IPS-NIHi11 (cell line): ENCODE results near the gene FYCO1.
A peak's percentile ranks its signal among the peaks of the same experiment; 100 is the strongest.

Experiments used
- DNase-seq: peaks from one replicate; pipeline ENCODE4 v3.0.0; 2012; ENCODE audit warnings: mixed read lengths, low spot score

Gene FYCO1

DNA sequence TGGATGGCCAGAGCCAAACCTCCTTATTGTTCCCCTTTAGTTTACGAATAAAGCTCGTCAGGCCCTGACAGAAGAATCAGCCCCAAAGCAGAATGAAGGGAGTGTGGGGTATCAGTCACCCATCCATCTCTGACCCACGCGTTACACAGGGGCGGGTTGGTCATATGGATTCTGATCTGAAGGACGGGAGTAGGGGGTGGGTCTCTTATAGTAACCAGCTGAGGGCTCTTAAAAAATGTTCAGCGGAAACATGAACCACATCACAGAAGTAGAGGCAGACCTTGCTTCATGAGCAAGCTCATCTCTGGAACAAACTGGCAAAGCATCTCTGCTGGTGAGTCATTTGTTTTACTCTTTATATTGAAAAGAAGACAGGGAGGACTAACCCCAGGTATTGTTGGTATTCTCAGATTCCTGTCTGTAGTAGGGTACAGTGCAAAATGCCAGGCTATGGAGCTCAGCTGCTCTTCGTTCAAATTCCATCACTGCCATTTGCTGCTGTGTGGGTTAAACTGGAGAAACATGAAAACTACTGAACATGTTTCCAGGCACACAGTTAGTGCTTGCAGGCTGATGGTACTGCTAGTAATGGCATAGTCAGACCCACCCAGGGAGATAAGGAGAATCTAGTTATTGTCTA is 52.3 kb downstream of the FYCO1 start, which contains the start of gene CXCR6:
CXCR6 (plus strand) TSS at position 258 of the 640 bp plus-strand sequence. CDS start 3,018 bp downstream, outside the sequence.
- no peak for DNase-seq

DNA sequence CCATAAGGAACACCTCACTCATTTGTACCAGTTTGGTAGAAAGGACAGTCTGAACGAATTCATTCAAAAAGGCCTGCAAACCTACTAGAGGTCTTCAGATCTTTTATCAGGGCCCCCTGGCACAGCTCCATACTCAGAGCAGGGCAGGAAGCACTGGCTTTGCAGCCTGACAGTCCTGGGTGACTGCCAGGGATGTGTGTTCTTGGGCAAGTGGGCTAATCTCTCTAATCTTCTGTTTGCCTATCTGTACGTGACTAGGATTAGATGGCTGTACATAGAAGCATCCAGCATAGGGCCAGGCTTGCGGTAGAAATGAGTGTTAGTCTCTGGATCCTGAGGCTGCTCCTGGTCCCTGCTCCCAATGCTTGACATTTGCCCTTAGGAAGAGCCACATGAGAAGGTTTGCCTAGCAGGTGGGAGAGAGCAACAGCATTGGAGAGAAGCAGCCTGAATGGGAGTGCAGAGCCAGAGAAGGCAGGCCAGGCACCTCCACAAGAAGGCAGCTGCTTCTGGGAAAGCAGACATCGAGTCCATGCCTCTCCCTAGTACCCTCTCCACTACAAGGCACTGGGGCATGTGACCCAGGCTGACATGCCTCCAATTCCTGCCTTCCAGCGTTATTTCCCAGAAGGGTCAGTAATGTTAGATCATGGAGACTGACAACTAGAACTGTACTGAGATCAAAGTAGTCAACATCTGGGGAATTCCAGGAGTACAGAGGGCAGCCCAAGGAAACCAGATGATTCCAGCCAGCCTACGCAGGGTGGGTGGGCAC is 53.4 kb downstream of the FYCO1 start:
- DNase-seq: no peak

DNA sequence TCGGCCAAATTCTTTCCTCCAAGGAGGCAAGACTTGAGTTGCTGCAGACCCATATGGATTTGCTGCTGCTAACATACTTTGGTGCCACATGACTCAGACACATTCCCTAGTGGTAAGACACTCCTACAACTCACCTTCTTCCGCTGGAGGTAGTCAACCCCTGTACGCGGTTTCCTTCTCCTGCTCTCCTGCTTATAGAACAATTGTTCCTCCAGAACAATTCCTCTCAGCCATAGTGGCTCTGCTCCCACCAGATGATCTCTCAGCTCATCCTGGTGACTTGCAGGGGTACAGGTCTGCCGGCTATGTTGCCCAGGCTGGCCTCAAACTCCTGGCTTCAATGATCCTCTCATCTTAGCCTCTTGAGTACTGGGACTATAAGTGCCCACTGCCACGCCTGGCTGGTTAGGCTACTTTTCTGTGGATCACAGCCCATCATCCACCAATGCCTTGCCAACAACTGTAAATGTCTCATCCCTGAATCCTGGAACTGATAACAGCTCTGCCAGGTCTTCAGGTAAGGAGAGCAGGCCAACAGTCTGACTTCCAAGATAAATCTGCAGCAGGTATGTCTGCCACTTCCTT is 54.8 kb downstream of the FYCO1 start:
- no peak for DNase-seq

DNA sequence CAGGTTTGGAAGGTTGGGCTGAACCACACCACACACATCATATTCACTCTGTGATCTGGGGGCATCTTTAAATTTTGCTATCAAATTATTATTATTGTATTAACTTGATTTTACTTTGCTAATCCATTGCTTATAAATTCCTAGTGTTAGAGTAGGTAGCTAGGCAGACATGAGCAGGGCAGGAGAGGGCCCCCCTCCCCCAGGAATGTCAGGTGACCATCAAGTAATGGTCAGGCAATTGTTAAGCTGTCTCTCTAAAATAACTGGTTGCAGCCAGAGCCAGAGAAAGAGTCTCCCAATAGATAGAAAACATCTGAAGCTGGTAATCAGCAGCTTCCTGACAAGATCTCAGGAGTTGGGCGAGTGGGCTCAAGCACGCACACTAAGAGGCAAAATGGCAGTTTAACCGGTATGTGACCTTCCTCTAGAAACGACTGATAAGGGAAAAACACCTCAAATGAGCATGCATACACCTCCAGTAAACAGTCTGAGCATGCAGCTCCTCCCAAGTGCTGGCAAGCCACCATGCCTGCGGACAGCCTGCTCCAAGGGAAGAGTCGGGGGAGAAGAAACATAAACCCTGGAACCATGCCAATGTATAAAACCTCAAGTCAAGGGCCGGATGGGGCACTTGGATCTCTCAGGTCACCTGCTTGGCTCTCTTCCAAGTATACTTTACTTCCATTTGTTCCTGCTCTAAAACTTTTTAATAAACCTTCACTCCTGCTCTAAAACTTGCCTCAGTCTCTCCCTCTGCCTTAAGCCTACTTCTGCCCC is 55.4 kb downstream of the FYCO1 start:
- no peak for DNase-seq

DNA sequence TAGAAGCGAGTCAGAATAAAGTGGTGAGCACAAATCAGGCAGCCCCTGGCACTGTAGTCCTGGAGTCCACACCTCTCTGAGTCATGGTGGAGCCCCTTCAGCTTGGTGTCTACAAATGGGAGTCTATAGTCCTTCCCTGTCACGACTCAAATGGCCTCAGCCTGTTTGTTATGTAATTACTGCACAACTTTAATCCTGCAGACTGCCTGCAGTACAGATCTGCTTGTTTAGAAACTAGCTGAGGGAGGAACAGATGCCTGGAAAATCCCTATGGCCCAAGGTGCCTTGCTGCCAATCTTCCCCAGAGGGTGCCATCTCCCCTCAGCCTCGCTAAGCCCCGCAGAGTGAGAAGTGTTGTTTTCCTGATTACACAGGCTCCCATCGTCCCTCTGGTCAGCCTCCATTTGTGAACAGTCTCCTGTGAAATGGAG is 56.3 kb downstream of the FYCO1 start:
- DNase-seq: no peak

DNA sequence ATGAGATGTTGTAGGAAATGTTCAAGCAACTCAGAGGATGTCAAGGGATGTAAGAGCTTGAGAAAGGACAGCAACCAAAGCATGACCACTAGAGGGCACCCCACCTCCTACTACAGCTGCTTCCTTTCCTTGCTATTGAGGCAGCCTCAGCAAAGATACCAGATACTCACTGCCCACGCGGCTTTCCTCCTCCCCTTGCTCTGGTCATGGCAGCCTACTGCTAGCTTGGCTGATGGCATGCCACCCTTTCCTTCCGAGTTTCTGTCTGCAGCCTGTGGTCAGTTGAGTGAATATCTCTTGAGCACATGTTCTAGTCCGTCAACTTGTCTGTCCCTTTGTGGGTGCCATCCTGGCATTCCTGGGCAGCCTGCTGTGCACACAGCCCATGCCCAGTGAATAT is 56.8 kb downstream of the FYCO1 start:
- peak; percentile 84 for DNase-seq

DNA sequence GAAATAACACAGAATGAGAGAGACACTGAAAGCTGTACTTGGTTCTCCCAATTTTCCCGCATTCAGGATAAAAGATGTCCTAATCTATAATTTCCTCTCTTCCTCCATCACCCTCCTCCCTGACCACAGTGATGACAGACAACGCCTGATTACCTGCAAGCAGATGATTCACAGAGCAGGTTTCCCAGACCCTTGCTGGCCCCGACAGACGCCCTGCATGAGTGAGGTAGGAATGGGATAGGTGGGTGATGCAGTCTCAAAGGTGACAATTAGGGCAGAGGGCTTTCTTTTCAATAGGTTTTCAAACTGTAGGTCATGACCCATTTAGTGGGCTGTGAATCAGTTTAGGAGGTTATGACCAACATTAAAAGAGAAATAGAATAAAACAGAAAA is 57.6 kb downstream of the FYCO1 start:
- DNase-seq: no peak

DNA sequence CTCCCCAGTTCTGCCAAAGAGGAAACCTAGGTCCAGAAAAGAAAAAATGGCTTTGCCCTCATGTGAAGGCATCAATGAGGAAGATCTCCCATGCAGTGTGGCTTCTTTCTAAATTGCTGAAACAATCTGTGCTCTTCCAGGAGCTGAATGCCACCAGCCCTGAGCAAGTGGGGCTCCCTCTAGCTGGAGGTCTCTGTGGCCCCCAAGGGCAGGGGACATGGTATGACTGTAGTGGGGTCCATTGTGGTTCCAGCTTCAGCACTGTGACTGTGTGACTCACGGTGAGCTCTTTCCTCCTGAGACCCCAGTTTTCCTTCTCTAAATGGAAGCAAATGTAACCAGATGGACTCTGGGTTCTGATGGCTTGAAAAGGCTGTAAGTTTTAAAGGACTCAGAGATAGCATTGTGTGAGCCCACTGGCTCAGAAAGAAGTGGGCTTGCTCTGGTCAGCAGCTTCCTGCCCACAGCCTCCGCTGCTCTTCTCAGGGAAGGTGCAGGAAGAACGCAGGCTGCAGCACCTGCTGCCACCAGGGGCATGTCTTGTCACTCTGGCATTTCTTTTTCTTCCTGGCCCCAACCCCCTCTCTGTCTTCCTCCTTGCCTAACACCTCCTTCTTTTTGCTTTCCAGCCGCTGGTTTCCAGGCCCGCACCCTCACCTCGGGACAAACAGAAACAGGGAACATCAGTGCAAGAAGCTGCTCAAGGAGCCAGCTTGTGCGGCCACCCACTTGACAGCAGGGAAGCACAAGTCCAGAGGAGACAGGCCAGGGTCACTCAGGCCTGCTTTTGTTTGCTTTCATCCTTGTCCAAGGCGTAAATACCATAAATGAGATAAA is 58.2 kb downstream of the FYCO1 start:
- no peak for DNase-seq

DNA sequence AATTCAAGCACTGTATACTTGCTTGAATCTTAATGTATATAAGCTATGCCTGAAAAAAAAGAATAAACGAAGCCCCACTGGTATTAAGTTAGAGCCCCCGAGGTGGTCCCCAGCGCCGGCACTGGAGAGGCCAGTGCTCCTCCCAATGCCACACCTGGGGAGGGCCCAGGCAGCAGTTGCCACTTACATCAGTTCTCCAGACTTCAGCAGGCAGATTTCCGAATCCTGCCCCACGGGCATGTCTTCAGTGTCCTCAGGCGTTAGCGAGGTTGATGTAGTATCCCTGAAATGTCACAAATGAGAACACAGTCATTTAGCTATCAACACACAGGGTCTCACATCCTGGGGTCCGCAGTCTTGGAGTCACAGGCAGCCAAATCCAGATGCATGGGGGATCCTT is 59.4 kb downstream of the FYCO1 start:
- DNase-seq: no peak

DNA sequence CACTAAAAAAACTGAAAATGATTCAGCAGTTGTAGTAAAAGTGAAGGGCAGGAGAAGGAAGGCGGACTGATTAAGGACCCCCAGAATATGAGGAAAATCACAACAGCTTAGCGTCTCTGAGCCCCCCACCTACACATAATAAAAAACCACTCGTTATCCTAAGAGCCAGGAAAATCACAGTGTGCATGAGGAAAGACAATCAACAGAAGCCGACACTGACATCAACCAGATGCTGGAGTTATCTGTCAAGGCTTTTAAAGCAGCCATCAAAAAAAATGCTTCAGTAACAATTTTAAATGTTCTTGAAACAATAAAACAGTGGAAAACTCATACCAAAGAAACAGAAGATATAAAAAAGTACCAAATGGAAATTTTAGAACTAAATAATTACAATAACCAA is 62.0 kb downstream of the FYCO1 start:
- no peak for DNase-seq

DNA sequence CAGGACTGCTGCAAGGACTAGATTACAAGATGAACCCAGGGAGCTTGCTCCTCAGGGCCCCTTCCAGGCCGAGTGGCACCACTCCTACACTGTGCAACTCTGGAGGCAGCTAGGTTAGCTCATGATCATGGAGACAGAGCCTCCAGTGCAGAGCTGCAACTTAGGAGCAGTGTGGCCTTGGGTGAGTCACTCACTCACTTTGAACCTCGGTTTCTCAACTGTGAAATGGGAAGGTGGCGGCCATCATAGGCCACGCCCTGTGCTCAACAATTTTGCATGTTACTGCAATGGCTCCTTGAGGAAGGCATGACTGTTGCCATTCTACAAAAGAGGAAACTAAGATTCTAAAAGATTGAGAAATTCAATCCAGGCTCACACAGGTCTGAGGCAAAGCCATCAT is 63.5 kb downstream of the FYCO1 start:
- DNase-seq: no peak

DNA sequence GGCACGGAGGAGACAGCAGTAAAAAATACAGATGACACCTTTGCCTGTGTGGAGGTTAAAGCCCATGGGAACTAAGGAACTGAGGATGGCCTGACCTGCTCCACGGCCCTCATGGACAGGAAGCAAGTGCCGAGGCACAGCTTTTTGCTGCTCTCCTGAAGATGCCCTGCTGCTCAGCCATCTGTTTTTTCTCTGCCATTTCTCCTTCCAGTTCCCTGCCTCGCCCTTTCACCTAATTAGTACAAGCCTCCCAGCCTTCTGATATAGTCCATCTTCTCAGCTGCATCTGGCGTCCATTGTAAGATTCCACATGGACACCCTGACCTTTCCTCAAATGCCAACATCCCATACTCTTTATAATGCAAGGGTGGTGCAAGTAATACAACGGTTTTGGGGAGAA is 64.1 kb downstream of the FYCO1 start:
- no peak for DNase-seq

DNA sequence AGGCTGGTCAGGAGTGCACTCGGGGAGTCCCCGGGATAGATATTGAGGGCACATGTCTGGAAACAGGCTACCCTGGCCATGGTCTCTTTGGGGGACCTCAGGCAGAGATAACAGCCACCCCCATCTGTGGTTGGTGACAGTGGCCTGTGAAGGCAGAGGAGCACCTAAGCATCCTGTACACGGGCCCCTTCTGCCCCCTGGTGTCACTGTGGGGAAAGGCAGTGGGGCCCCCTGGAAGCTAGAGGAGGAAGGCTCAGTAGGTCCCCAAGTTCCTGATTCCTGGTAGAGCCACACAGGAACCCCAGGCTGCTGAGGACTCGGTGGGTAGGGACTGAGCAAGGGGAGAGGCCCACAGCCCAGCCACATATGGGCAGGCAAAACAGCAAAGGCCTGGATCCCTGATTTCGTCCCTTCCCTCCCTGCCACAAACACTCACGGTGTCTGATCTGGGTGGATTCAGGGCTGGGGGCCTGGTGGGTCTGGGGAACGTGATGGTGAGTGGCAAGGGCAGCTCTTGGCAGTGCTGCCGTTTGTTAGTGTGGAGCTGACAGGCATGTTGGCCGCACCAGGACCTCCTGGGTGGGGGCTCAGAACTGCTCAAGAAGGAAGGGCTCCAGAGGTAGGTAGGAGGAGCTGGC is 66.5 kb downstream of the FYCO1 start:
- peak; percentile 79 for DNase-seq

DNA sequence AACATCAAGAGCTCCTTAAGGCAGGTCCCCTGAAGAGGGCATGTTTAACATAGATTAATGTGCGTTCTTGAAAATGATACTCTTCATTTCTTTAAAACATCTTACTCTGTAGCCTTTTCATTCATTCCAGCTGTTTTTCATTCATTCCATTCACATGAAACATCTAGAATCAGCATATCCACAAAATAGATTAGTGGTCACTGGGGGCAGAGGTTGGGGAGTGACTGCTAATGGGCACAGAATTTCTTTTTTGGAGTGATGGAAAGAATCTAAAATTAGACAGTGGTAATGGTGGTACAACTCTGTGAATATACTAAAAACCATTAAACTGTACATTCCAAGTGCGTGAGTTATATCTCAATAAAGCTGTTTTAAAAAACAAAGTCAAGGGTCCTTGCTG is 67.7 kb downstream of the FYCO1 start:
- DNase-seq: no peak

DNA sequence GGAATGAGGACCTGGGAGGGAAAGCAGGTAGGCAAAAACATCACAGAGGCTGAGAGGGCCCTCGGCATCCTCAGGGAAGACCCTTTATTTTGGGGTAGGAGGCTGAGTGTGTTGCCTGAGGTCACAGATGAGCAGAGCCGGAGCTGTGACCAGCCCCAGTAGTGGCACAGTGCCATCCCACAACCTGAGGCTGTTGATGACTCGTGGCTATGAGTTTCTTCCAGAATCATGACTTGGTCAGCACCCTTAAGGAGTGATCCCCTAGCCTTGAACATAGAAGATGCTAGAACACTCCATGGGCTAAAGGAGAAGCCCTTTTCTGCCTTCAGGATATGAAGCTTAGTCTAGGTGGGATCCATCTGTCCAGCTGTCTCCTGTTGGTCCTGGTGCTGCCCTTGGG is 71.9 kb downstream of the FYCO1 start:
- no peak for DNase-seq

DNA sequence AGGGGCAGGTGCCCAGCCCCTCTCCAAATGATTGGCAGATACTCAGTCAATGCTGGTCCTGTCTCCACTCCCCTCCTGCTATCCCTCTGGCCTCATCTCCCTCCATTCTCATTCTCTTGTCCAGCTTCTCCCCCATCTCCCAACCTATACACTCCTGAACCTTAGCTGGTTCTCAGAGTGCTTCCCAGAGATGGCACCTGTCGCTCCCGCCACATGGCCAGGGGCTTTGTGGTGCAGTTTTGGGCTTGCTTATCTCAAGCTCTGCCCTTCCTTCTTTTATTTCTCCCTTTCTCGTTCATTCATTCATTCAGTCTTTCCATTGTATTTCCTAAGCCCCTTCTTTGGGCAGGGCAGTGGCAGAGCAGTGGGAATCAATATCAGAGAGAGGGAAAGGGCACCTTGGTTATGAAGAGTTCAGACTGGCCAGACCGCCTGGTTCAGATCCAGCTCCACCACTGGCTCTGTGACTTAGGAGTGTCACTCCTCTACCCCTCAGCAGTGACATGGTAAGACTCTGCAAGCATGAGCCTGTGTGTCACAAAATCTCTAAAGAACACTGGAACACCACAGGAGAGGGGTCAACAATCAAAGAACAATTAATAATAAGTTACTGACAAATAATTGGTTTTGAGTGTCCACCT is 72.6 kb downstream of the FYCO1 start:
- DNase-seq: no peak

DNA sequence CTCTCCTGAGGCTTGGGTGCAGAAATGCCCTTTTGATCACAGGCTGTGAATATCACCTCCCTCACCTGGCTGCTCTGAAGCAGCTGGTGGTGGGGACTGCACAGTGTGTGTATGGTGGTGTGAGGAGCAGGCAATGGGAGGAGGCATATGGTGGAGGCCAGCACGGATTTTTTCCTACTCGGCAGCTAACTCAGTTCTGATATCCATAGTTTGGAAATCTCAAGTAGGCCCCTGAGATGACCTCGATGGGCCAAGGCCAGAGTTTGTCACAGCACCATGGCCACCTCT is 73.6 kb downstream of the FYCO1 start:
- DNase-seq: no peak

DNA sequence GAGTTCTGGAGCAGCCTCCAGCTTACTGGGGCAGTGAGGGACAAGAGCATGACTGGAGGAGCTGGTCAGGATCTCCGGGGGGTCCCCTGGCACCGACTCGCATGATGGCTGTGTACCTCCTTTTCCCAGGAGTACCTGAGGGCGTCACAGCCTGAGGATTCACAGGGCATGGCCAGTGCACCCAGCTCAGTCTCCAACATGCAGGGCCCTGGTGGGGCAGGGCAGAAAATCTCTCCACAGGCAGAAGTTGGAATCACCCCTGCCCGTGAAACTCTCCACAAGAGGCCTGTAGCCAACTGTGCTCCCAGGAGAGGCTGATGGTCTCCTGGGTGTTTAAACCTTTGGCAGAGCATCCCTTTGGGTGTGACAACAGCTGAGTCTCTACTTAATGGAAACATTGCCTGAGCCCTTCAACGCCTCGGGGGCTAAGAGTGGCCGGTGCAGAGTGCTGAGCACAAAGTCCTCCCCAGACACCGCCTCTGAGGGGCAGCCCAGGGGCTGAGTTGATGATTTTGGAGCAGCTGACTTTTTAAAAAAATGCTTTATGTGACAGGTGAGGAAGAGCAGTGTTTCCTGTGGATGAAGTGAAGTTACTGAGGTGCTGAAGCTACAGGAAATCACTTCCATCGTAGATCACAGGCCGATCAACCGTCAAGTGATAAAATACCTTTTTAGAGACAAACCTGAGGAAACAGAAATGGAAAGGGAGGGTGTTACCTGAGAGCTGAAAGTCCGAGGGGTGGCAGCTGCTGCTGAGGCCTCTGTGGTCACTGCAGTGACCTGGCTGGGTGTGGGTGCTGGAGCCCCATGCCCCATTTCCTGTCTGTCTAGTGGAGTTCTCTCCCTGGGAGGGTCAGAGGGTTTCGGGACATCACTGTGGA is 74.2 kb downstream of the FYCO1 start:
- DNase-seq: no peak

DNA sequence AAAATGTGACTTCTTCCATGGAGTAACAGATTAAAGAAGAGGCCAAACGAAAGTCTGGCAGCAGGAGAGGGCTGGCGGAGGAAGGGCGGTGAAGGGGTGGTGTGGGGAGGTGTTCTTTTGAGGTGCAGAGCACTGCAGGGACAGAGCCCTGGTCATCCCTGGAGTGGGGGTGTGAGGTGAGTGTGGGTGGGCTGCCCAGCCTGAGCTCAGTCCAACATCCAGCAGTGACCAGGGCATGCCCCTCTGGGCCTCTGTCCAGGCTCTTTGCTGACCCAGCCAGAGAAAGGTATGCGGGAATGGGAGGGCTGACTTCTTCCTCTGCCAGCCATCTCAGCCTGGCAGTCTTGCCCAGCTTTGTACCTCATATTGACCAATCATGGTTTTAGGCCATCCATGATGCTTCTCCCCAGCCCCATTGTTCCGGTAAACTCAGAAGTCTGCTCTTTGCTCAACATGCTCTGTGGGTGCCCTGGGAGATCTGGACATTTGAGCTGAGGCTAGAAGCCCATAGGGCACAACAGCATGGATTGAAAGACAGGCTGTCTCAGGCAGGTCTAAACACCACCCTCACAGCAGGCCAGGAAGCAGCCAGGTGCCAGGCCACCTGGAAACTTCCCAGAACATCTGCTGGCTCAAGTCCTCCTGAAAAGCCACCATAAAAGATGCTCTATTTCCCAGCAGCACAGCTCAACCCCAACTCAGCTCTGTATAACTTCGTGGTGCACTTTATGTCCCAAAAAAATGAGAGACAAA is 78.3 kb downstream of the FYCO1 start:
- no peak for DNase-seq
